GM18868 (cell line): Measurements from ENCODE around the gene FAM124B.
"Not testable (repeated sequence)": the region's sequence is repeated elsewhere in the genome, so short reads cannot be mapped to it uniquely, and the experiment has no call there.

Source experiments
- ATAC-seq: cut with Tn5 transposase; IDR thresholded peaks from one replicate; pipeline ENCODE4 v1.9.1; 2021; ENCODE audit warnings: mild to moderate bottlenecking, moderate library complexity; ENCODE audit not compliant: unreplicated experiment

FAM124B gene

DNA sequence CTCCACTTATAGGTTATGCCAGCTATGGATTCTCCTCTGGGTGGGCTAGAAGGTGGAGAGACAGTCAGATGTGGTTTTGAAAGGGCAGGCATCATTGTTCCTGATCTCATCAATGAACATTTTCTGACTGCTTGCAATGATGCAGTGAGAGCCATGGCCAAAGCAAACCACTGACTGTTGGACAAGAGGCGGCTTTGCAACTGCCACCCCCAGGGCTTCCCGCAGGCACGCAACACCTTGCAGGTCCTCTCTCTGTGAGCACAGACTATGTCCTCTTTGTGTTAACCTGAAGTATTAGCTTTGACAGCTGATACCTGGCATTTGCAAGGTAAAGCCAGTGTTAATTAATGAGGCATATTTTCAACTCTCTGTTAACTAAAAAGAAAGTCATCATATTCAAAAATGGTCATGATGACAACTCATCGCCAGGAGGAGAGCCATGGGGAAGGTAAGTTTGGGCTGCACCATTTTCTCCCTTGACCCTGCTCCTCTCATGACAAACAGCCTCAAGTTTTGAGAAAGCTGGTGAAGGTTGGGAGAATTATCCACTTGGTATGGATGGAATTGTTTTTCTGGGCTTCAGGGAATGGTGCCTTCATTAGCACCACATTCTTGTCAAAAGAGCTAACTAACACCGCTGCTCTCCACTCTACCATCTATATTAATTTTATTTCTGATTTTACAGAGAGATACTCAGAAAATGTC, 14.9 kb upstream of the FAM124B start:
- no peak for ATAC-seq

DNA sequence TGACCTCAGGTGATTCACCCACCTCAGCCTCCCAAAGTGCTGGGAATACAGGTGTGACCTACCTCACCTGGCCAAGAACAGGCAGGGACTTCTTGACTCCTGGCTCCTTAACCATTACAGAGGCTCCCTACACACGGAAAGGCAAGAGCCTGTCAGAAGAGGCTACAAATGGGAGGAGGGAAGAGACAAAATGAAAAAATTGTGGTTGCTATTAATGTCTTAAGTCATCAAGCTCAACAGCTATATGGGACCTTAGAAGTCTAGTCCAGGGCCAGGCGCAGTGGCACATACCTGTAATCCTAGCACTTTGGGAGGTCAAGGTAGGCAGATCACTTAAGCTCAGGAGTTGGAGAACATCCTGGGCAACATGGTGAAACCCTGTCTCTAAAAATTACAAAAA, 11.5 kb upstream of the FAM124B start:
- no peak for ATAC-seq

DNA sequence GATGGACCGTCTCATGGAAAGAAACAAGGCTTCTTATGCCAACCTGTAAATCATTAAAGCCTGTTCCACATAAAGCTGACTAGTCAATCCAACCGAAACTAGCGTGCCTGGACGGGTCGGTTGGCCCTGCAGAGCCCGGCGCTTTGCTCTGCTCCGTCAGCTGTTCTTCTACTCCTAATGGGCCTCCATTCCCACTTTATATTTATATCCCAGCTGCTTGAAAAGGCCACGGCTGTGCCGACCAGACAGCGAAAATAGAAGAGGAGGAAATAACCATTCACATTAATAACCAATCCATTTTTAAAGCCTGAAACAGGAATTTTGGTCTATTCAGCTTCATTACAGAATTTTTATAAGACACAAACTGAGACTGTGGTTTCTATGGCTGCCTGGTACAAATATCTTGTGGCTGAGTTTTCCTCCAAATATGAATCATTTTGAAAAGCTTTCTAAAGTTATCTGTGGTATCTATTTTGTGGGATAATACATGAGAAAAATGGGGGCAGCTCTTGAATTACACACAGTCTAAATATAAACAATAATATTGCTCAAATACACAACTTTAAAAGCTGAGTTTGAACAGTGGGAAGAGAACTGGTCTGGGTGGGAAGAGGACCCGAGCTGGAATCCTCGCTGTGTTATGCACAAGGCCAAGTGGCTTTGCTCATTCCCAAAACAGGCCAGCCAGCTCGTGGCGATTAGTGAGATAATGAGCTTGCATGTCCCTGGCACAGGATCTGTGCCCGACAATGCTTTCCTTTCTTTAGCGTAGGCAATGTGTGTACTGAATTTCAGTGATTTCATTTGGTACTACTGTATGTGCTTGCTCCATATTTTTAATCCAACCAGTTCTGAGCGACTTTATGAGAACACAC, 10.5 kb upstream of the FAM124B start:
- no peak for ATAC-seq

DNA sequence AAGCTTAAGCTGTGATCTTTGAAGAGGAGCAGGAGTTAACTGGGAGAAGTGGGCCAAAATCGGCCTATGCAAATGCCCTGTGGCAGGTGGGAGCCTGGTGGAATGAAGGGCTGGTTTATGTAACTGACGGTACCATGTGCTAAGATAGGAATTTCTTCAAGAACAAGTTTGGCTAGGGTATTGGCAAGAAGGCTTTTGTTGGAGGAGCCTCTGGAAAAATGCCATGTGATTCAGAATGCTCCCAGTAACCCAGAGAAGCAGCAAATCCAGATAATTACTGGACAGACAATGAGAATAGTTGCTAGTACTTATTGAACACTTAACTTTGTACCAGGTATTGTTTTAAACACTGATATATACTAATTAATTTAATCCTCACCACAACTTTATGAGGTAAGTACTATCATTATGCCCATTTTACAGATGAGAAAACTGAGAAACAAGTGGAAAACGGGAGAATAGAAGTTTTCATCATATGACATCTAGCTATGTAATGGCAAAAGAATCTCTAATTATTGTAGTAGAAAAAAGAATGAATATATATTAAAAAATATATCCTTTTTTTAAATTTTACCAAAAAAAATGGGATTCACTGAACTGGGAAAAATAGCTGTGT, 9.1 kb upstream of the FAM124B start:
- ATAC-seq: no peak

DNA sequence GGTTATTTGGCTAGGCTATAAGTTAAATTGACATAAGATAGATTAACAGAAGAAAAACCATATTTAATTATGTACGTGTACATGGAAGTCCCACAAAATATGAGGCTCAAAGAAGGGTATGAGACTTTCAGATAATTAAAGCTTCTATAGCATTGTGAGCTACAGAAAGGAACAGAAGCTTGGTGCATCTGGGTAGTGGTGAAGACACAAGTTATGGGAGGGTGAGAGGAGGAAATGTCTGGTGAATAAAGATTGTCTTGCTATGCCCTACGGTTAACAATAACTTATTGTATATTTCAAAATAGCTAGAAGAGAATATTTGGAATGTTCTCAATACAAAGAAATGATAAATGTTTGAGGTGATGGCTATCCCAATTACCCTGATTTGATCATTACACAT, 6.8 kb upstream of the FAM124B start:
- no peak for ATAC-seq

DNA sequence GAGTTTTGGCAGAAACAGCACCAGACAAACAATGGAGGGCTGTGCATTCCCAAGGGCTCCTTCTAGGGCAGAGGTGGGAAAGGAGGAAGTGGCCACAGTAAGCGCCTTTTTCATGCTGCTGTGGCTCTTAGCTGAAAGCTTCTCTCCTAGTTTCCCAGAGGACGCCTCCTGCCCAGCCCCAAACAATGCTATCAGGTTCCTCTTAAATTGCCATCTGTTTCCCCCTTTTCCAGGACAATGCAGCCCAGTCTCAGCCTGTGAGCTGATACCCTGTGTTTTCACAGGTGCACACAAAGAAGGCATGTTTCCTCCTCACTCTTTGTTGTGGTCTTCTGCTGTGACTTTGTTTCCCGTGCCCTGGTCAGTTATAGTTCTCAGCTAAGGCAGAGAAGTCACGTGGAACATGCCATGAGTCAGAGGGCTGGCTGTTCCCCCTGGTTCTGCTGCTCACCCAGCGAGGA, 5.4 kb upstream of the FAM124B start:
- no peak for ATAC-seq

DNA sequence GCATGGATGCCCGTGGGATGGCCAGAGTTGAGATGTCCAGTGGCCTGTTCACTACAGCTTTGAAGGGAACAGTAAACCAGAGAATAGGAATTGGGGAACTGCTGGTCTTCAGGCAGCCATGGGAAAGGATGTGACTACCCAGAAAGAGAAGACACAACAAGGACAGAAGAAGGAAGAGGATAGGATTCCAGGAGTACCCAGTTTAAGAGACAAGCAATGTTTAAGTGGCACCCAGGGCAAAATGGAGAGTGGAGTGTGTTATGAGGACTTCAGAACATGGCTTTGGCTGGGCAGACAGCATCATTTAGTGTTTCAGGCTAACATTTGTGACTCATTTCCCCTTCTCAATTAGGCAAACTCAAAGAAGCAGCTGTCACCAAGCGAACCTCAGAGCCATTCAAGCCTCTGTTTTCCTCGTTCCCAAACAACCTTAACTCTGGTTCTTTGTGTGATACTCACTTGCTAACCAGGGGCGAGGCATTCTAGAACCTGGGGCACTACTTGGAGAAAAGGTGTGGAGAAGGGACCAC, 4.0 kb upstream of the FAM124B start:
- ATAC-seq: no peak

DNA sequence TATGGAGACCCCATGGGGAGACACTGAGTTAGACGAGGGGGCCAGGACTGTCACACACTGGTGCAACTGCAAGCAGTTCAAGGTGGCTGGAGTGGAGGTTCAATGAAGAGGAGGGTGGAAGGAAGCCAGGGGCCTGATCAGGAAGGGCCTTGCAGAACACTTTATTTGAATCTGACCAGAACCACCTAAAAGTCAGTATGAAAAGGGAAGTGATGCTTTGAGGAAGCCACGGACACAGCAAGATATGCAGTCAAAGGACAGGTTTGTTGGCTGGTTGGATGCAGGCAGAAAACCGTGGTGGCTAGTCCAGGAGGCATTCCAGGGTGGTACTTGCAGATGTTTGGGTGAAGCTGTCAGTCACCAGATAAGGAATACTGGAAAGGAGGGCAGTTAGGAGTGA, 3.5 kb upstream of the FAM124B start:
- ATAC-seq: no peak

DNA sequence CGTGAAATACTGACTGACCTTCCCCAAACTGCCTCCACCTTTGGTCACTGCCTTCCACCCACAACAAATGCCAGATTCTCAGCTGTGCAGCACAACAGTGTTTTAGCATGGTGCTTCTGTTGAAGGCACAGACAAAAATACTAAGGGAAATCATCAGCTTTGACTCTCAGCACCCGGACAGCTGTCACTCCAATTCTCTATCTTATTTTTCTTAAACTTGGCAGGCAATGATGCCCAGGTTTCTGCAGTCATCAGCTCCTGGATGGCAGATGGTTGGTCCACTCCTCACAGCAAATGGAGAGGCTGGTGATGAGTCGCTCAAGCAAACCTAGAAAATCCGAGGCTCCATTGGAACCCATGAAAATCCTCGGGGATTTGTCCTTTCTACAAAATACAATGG, 2.9 kb upstream of the FAM124B start:
- no peak for ATAC-seq

DNA sequence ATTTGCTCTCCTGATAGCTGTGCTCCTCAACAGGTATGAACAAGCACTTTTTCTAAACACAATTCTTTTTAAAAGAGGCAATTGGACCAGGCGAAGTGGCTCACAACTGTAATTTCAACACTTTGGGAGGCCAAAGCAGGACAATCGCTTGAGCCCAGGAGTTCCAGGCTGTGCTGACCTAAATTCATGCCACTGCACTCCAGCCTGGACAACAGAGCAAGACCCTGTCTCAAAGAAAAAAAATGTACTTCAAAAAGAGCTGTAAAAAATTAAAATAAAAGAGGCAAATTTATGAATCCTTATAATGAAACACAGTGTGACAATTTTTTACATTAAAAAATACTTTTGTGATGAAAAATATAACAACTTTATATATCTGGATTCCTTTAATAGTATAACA, 1.8 kb upstream of the FAM124B start:
- no peak for ATAC-seq

DNA sequence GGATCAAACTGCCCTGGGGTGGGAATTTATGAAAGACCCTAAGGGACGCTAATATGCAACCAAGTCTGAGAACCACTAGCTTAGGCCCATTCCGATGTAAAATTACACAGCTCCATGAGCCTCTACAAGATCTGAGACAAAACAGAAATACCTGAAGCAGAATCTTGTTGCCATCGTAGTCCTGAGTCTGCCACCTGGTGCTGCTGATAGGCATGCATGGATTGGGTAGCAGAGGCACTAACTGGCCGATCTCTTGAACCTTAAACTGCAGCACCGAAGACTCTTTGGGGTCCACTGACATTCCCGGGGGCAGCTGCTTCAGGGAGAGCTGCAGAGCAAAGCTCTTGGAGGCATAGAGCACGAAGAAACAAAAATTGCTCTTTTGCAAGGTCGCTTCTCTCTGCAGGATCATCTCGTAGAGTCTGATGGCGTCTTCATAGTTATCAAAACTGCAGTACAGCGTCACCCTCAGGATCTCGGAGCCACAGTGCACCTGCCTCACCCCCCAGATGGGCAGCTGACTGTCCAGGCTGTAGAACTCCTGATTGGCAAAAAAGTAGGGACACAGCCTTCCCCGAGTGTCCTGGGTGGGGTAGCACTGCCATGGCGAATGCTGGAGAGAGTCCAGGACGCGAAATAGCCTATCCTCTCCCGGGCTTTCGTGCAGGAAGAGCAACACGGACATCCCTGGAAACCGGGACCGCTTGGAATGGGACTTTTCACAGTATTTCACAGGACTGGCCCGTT, 848 bp downstream of the FAM124B start:
- no peak for ATAC-seq

DNA sequence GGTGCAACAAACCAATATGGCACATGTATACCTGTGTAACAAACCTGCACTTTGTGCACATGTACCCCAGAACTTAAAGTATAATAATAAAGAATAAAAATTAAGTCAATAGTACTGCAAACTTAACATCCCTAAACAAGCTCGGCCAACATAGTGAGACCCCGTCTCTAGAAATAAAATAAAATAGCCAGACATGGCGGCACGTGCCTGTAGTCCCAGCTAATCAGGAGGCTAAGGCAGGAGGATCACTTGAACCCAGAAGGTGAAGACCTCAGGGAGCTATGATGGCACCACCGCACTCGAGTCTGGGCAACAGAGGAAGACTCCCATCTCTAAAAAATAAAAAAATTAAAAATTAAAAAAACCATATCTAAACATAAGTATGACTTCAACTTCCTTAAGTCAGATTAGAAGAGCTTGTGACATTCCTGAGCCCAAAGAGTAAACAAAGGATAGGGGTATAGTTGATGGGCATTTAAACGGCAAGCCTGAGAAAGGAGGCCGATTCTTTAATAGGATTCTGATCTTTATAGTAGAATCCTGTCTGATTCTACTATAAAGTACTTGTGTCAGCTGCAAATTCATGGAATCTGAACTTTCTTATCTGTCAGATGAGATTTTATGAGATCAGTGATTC, 1.6 kb downstream of the FAM124B start:
- no peak for ATAC-seq

DNA sequence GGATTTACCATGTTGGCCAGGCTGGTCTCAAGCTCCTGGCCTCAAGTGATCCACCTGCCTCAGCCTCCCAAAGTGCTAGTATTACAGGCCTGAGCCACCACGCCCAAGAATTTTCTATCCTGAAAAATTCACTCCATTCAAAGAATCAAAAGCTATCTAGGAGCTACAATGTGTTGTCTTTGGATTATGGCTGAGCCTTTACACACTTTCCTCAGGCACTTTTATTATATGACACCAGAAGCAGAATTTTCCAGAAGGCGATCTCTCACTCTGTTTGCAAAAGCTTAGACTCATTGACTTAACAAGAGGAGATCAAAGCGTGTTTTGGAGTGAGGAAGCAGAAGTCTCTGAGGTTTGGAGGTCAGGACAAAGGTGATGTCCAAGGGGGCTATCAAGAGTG, 3.6 kb downstream of the FAM124B start:
- no peak for ATAC-seq

DNA sequence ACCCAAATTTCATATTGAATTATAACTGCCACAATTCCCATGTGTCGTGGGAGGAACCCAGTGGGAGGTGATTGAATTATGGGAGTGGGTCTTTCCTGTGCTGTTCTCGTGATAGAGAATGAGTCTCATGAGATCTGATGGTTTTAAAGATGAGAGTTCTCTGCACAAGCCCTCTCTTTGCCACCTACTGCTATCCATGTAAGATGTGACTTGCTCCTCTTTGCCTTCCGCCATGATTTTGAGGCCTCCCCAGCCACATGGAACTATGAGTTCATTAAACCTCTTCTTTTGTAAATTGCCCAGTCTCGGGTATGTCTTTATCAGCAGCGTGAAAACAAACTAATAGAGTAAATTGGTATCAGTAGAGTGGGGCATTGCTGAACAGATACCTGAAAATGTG, 4.8 kb downstream of the FAM124B start:
- ATAC-seq: not testable (repeated sequence)

DNA sequence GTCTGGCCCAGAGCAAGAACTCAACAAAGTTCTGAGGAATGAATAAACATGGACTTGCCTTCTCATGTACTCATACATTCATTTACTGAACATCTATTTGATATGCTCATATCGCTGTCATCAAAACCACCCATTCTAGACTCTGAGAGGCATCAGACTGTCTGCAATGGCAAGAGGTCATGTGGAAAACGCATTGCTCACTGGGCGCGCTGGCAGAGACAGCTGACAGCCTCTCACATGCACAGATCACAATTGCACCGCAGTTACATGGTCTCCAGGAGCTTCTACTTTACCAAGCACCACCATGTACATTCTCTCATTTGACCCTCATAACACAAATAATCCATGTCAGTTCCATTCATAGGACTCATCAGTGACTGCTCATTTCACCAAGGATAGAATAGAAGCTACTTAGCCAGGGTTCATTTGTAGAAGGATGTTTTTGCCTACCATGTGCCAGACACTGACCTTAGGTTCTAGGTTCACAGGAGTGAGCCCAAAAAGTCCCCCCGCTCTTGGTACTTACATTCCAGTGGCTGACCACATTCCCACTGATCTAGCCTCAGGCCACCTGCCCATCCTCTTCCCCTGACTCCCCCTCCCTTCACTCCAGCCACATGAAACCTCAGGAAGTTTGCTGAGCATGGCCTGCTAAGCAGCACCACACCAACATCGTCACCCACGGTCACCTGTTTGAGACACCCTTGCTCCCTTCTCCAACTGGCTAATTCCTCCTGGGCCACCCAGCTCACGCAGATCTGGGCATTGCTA, 6.1 kb downstream of the FAM124B start:
- no peak for ATAC-seq

DNA sequence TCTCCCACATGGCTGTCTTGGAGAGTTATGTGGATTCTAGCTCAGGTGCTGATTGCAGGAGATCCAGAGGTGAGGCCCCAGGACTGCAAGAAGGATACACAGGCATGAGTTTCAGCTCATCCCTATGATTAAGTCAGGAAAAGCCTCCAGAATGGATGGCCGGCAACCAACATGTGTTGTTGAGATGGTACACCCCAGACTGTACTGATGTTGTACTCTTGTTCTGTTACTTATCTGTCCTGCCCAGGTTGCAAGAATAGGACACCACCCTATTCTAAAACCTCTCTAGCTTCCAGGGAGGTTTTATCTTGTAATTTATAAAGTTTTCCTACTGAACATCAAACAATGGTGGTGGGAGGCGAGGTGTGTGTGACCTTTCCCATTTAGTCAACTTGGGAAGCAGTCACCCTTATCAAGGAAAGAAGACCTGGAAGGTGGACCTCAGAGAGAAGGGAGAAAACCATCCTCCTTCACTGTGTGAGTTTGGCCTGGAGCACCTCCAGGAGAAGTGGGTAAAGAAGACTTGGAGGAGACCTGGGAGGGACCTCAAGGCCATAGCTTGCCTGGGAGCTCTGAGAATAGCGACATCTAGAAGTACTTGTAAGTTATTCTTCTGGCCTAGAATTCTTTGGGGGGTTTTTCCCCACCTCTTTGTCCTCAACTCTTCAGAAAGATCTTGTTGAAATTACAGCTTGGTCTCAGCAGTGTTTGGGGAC, 8.6 kb downstream of the FAM124B start:
- ATAC-seq: no peak

DNA sequence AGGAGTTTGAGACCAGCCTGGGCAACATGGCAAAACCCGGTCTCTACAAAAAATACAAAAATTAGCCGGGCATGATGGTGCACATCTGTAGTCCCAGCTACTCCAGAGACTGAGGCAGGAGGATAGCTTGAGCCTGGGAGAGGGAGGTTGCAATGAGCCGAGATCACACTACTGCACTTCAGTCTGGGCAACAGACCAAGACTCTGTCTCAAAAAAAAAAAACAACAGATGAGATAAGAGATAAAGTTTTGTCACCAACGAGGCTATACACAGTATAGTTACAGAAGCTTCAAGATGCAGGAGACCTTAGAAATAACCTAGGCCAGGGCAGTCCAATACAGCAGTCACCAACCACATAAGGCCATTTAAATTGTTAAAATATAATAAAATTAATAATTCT, 9.4 kb downstream of the FAM124B start:
- ATAC-seq: no peak

DNA sequence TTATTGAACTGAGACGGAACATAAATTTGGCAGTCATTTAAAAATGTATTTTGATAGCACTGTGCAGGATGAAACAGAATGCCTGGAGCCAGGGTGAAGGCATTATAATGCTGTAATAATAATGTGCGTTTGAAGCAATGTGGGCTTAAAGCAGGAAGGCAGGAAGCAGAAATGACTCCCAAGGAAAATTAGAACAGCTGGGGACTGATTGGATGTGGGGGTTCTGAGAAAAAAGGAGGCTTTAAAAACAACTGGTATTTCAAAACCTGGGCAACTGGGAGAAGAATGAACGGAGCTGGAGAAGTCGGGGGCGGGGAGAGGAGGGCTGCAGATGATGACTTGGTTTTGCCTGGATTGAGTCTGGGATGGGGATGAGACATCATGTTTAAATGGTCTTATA, 12.6 kb downstream of the FAM124B start:
- no peak for ATAC-seq

DNA sequence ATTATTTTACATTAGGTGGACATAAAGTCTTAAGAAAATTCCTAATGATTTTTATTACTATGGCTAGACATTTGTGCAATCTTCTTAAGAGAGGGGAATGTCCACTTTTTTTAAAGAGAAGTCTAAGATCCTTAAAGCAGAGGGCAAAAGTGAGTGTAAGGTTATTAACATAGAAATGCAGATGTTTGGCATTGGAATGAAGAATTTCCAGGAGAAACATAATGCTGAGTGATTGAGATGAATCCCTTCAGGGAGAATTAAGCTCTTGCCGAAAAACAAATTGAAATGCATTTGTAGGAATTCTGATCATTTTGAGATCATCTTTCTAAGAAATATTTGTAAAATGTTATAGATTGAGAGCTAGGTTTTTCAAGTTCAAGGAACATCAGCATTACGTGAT, 15.0 kb downstream of the FAM124B start:
- ATAC-seq: no peak
